ENCODE measurements around the gene SNX19. TPM values are rescaled to one million over a fixed set of nuclear protein-coding genes. Genes with fewer than 3 reads are reported as not detected.
A peak's percentile ranks its signal among the peaks of the same experiment; 100 is the strongest.

The SNX19 gene
- total and polyA plus RNA-seq, 12 donors, result 13.6 to 102 (median 65.3) TPM

- Histone ChIP-seq H3K36me3 (replicated peaks in 1 of 2) (peaks cover 0 to 80% of the 10 kb centered on the region in 2 donors), H3K4me3 (no peak overlapping the region), H3K9me3 (replicated peaks in 1 of 3) (no peaks in the 10 kb centered on the region), H3K4me1 (replicated peaks in 1 of 2) (peaks cover 4 to 8% of the 10 kb centered on the region in 2 donors), H3K27ac (no peak overlapping the region), H3K27me3 (no peaks in the 10 kb centered on the region)
- 78 to 89% (median 88%) methylated on average over 3 of the region's 3 CpGs for WGBS, 4 donors
- TF ChIP-seq CTCF (IDR thresholded peaks at IDR 0.05), result no peak
- TF ChIP-seq POLR2A (IDR thresholded peaks at IDR 0.05), result no peak
- no peak for DNase-seq
- intact Hi-C loops (cut with DNase I), result no loop called here
These were observed 13.9 kb downstream of the SNX19 start for GRCh38 chr11:130902380-130902779.

- Histone ChIP-seq H3K4me3 (no peak overlapping the region), H3K36me3 (replicated peaks in 1 of 2) (peaks cover 0 to 65% of the 10 kb centered on the region in 2 donors), H3K9me3 (replicated peaks in 1 of 3) (no peaks in the 10 kb centered on the region), H3K27ac (peak overlapping the region in 1 of 5 donors; percentile 92), H3K4me1 (replicated peaks in 1 of 2) (peaks cover 7 to 16% of the 10 kb centered on the region in 2 donors), H3K27me3 (no peaks in the 10 kb centered on the region)
- TF ChIP-seq POLR2A (IDR thresholded peaks at IDR 0.05) (no peak), CTCF (IDR thresholded peaks at IDR 0.05) (no peak)
- intact Hi-C loops (cut with DNase I), result no loop called here
- DNase-seq, result no peak
- 87 to 90% (median 89%) methylated on average over 4 of the region's 4 CpGs for WGBS, 4 donors
These were observed 17.2 kb downstream of the SNX19 start for GRCh38 chr11:130899106-130899505.

DNA sequence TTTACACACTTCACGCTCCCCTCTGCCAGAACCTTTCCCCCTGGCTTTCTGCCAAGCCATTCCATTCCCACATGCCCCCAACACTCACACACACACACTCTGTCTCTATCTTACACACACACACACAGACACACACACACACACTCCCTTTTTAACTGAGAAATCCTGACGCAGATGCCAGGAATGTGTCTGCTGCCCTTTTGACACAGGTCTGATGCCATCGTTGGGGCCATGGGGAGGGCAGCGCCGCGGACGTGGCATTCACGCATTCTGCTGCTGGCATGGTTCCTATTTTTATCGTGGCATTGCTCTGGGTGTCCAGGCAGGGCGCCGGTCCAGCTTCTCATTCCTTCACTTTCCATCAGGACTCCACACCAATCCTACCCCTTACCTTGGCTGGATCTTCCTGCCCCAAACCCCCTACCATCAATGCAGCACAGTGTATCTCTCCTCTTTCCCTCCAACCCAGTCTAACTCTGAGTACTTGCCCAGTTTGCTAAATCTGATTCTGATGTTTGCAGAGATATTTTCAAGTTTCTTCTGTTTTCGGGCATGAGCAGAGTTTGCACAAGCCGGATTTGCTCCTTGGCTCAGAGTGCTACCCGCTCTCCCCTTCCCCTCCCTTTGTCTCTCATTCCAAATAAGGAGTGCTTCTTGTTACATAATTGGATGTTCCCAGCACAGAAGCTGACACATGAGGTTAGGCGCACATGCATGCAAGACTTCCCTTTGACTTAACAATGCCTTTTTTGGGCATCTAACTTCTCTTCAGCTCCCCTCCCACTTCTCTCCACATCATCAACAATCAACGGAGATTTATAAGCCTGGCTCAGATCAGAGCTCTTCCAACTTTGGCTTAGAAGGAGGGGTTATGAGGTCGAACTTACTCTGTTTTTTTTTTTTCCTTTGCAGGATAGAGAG, 18.8 kb downstream of the SNX19 start:
- Histone ChIP-seq H3K36me3 (replicated peaks in 1 of 2) (peaks cover 0 to 71% of the 10 kb centered on the region in 2 donors), H3K4me1 (replicated peaks in 1 of 2) (peaks cover 11 to 23% of the 10 kb centered on the region in 2 donors), H3K9me3 (replicated peaks in 1 of 3) (no peaks in the 10 kb centered on the region), H3K27ac (peak overlapping the region; percentile 68 to 92 (median 73)), H3K4me3 (no peak overlapping the region), H3K27me3 (no peaks in the 10 kb centered on the region)
- peak; percentile 62 to 95 (median 93) for DNase-seq
- no peak for TF ChIP-seq CTCF (IDR thresholded peaks at IDR 0.05)
- TF ChIP-seq POLR2A (IDR thresholded peaks at IDR 0.05), result peak in 1 of 2 donors; percentile 12
- intact Hi-C loops (cut with DNase I), result no loop called here
- WGBS, 4 donors, result 36 to 45% (median 40%) methylated on average over 17 of the region's 17 CpGs

DNA sequence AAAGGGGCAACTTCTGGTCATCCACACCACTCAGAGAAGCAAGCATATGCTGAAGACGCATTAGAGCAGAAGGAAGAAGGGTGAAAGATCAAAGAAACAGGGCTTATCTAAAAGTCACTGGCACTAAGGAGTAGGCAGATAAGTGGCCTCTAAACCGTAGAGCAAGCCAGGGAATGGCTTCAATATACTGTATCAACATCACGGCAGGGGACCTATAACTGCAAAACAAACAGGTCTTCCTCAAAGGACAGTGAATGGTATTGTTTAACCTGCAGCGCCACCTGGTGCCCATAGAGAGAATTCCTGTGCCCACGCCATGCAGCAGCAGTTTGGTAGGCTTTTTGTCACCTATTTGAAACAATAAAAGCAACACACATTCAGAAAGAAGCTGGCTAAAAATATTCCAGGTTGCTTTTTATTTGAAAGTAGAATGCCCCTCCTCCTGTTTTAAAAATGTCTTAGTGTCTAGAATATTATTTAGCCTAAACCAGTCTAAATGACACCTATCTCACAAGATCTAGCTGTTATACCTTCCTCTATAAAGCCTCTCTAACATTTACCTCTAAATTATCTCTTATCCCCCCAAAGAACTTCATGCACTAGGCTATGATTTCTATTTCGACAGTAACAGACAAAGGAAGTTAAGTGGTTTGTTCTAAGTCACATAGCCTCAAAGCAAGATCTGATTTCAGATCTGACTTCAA, 21.8 kb downstream of the SNX19 start:
- TF ChIP-seq POLR2A (IDR thresholded peaks at IDR 0.05) (no peak), CTCF (IDR thresholded peaks at IDR 0.05) (peak; percentile 84 to 94 (median 88))
- Histone ChIP-seq H3K4me3 (no peak overlapping the region), H3K27me3 (no peaks in the 10 kb centered on the region), H3K9me3 (replicated peaks in 1 of 3) (no peaks in the 10 kb centered on the region), H3K4me1 (replicated peaks in 1 of 2) (peaks cover 11 to 39% of the 10 kb centered on the region in 2 donors), H3K36me3 (replicated peaks in 1 of 2) (peaks cover 0 to 45% of the 10 kb centered on the region in 2 donors), H3K27ac (no peak overlapping the region)
- WGBS, 4 donors, result 22 to 35% (median 24%) methylated on average over 5 to 6 of the region's 6 CpGs
- DNase-seq, result peak; percentile 58 to 93 (median 79)
- intact Hi-C loops (cut with DNase I), result no loop called here

Data from adrenal gland (tissue), 12 donors.